Calu3 (cell line): ENCODE results near the gene SLC25A47. TPM values are rescaled to one million over a fixed set of nuclear protein-coding genes. Genes with fewer than 3 reads are reported as not detected.

Experiments used
- BruUV-seq: library from RNA; stranded (reverse); fragments of 400-500 nt; replicated peaks from 2 replicates; lab custom pipeline; 2021; lab: Mats Ljungman, UMichigan
- CTCF ChIA-PET: fragments of 300-600 bp; sonication (Branson Sonifier 250); formaldehyde crosslinking; loops from one replicate; lab custom pipeline; 2022; ENCODE audit warnings: antibody characterized with exemption; lab: Charles Lee
- DNase-seq: peaks from one replicate; pipeline ENCODE4 v3.0.0; 2022
- H3K27ac Mint-ChIP-seq: one replicate; pipeline ENCODE4 v1.8.0; 2022; ENCODE audit warnings: mixed read lengths; ENCODE audit not compliant: unreplicated experiment
- H3K27me3 Mint-ChIP-seq: one replicate; pipeline ENCODE4 v1.8.0; 2022; ENCODE audit warnings: mixed read lengths; ENCODE audit not compliant: unreplicated experiment
- H3K36me3 Mint-ChIP-seq: one replicate; pipeline ENCODE4 v1.8.0; 2022; ENCODE audit warnings: mild to moderate bottlenecking, moderate library complexity, mixed read lengths; ENCODE audit not compliant: insufficient read depth, unreplicated experiment
- H3K4me1 Mint-ChIP-seq: one replicate; pipeline ENCODE4 v1.8.0; 2022; ENCODE audit warnings: mild to moderate bottlenecking, low read depth, mixed read lengths; ENCODE audit not compliant: unreplicated experiment
- H3K4me3 Mint-ChIP-seq: one replicate; pipeline ENCODE4 v1.8.0; 2022; ENCODE audit warnings: mild to moderate bottlenecking, low read depth, moderate library complexity, mixed read lengths; ENCODE audit not compliant: unreplicated experiment
- H3K9me3 Mint-ChIP-seq: one replicate; pipeline ENCODE4 v1.8.0; 2022; ENCODE audit warnings: low read depth, mixed read lengths; ENCODE audit not compliant: unreplicated experiment
- CTCF ChIP-seq: fragments of 200-600 bp; IDR thresholded peaks from one replicate; pipeline ENCODE4 v1.8.0; 2022; ENCODE audit warnings: antibody characterized with exemption; ENCODE audit not compliant: unreplicated experiment
- intact Hi-C: fragments of 100-400 bp; cut with micrococcal nuclease; formaldehyde crosslinking; loops from one replicate; pipeline ENCODE4 v1.10.0; 2022; ENCODE audit not compliant: unreplicated experiment
- total RNA-seq: library from RNA; stranded (reverse); gene quantifications from 2 replicates; pipeline ENCODE4 v1.2.3, GENCODE V29; 2022

Gene SLC25A47
- total RNA-seq, 1 experiment from 2014 or later, result not detected

- no peak for DNase-seq
- Mint-ChIP-seq H3K27me3 (no peaks in the 10 kb centered on the region), H3K36me3 (peaks cover 24% of the 10 kb centered on the region), H3K4me1 (peaks cover 8% of the 10 kb centered on the region), H3K4me3 (no peak overlapping the region), H3K9me3 (no peaks in the 10 kb centered on the region), H3K27ac (no peak overlapping the region)
- no peak for TF ChIP-seq CTCF
- no TSS peak for BruUV-seq
- CTCF ChIA-PET, result interaction anchor here (1.1 kb wide), 1 partner anchor 33 kb away, joined by 4 read pairs; no protein-coding TSS in a partner anchor
- intact Hi-C loops, result loop anchor here (10.0 kb wide), 1 partner anchor 96 kb away; the partner anchor contains the start of gene WDR25
Measured at GRCh38 chr14:100279133-100279532, 44.0 kb upstream of the SLC25A47 start.

GRCh38 chr14:100279563-100279962 is 43.6 kb upstream of the SLC25A47 start:
- DNase-seq, result no peak
- CTCF ChIA-PET, result no interaction called here
- TF ChIP-seq CTCF, result no peak
- Mint-ChIP-seq H3K4me1 (peaks cover 8% of the 10 kb centered on the region), H3K4me3 (no peak overlapping the region), H3K36me3 (peaks cover 24% of the 10 kb centered on the region), H3K27me3 (no peaks in the 10 kb centered on the region), H3K9me3 (no peaks in the 10 kb centered on the region), H3K27ac (no peak overlapping the region)
- intact Hi-C loops, result loop anchor here (10.0 kb wide), 1 partner anchor 95 kb away; the partner anchor contains the start of gene WDR25
- BruUV-seq, result no TSS peak

- no peak for TF ChIP-seq CTCF
- Mint-ChIP-seq H3K4me3 (no peak overlapping the region), H3K27me3 (no peaks in the 10 kb centered on the region), H3K4me1 (peaks cover 15% of the 10 kb centered on the region), H3K9me3 (no peaks in the 10 kb centered on the region), H3K27ac (no peak overlapping the region), H3K36me3 (peaks cover 42% of the 10 kb centered on the region)
- no peak for DNase-seq
- CTCF ChIA-PET, result interaction anchor here (0.6 kb wide), 1 partner anchor 80 kb away, joined by 3 read pairs; no protein-coding TSS in a partner anchor
- no TSS peak for BruUV-seq
- intact Hi-C loops, result no loop called here
Measured at GRCh38 chr14:100281286-100282082, 41.7 kb upstream of the SLC25A47 start.

GRCh38 chr14:100282083-100282350 is 41.1 kb upstream of the SLC25A47 start:
- no TSS peak for BruUV-seq
- Mint-ChIP-seq H3K4me1 (peaks cover 15% of the 10 kb centered on the region), H3K27ac (peak overlapping the region; percentile 39), H3K27me3 (no peaks in the 10 kb centered on the region), H3K4me3 (no peak overlapping the region), H3K9me3 (no peaks in the 10 kb centered on the region), H3K36me3 (peaks cover 43% of the 10 kb centered on the region)
- no peak for DNase-seq
- intact Hi-C loops, result no loop called here
- no peak for TF ChIP-seq CTCF
- CTCF ChIA-PET, result interaction anchor here (0.6 kb wide), 1 partner anchor 80 kb away, joined by 3 read pairs; no protein-coding TSS in a partner anchor
